NCI-H2171 treated with DMSO at 0.1 percent for 48 hours (cell line): Measurements from ENCODE around the gene TAF1B.
A peak's percentile ranks its signal among the peaks of the same experiment; 100 is the strongest.
"Not testable (repeated sequence)": the region's sequence is repeated elsewhere in the genome, so short reads cannot be mapped to it uniquely, and the experiment has no call there.

Experiments used
- DNase-seq: peaks from one replicate; lab custom pipeline; 2025; lab: John Stamatoyannopoulos, UW

TAF1B gene

DNA sequence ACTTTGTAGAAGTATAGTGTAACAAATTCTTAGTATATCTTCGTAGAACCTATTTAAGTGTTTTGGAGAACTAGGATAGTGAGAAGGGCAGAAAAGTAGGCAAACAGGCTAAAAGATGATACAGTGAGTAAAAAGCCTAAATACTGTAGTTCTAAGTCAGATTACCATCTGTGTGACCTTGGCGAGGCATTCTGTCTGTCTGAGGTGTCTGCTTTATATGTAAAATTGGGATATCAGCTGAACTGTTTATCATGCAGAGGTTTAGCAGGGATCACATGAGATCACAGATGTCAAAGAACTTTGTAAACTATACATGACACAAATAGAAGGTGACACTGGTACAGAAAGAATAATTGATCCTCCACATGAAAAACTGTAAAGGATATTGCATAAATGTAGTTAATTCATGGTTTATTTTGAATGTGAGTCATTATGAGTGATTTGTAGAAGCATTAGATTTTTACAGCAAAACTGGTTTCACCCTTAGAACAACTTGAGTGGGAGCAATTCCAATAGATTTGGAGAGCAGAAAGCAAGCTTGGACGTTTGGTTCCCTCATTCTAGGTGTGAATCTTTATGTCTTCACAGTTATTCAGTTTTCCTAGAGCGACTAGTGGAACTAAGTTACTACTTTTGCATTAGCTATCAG is 41.9 kb downstream of the TAF1B start:
- DNase-seq, result no peak

- no peak for DNase-seq
These were observed 44.2 kb downstream of the TAF1B start for GRCh38 chr2:9887513-9887912.

DNA sequence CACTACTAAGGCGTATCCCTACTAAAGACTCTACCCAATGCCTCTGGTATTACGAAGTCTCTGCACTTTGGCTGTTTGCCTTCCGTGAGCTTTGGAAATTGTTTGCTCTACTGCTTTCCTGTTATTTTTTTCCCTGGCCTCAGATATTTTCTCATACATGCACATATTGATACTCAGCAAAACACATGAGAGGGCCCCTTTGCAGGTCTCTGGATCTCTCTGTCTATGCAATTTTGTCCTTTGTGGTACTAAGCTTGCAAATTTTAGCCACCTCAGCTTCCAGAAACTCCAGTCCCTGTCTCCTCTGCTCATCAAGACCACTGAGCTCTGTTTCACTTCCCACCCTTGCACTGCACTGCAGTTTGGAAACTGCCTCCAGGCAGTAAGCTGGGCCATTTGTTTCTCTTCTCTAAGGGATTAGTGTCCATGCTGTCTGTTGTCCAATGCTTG is 46.6 kb downstream of the TAF1B start:
- DNase-seq, result no peak

GRCh38 chr2:9892236-9892635 is 49.0 kb downstream of the TAF1B start:
- DNase-seq, result no peak

- DNase-seq, result no peak
These were observed 52.7 kb downstream of the TAF1B start for GRCh38 chr2:9895669-9896590.

- DNase-seq, result no peak
These were observed 54.1 kb downstream of the TAF1B start for GRCh38 chr2:9897331-9897737.

- DNase-seq, result no peak
These were observed 54.6 kb downstream of the TAF1B start for GRCh38 chr2:9897846-9898245.

DNA sequence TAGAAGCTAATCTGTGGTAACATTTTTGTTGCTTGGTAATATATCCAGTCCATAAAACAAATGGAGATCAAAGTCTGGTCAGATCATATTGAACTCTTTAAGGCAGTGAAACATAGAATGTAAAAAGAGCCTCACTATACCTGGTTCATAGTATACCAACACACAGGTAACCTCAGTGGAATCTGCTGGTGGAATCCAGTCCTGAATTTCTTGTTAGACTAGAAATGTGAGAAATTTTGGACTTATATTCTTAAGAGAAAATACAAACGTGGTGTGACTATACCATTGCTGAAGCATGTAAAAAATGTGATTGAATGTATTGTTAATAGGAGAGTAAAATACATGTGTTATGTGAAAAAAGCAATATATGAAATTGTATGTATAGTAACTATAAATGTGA is 62.1 kb downstream of the TAF1B start:
- DNase-seq, result no peak

- no peak for DNase-seq
These were observed 64.1 kb downstream of the TAF1B start for GRCh38 chr2:9907402-9907801.

- DNase-seq, result no peak
These were observed 65.4 kb downstream of the TAF1B start for GRCh38 chr2:9908639-9909038.

DNA sequence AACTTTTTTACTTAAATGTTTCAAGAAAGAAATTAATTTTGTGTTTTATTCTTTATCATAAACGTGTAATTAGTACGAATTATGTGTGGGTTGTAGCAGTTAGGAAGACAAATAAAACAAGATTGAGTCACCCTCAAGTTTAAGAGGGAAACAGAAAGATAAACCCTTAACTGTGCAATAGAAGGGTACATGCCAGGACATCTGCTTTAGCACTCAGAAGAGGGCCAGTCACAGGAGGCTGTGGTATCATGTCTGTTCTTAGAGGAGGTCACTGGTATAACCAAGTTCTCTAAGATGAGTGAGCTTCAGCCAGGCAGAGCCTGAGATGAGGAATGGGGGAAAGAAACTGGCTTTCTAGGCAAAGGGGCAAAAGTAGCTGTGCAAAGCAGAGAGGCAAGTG is 65.8 kb downstream of the TAF1B start:
- no peak for DNase-seq

GRCh38 chr2:9910699-9911098 is 67.4 kb downstream of the TAF1B start:
- DNase-seq, result no peak

GRCh38 chr2:9912468-9912867 is 69.2 kb downstream of the TAF1B start:
- no peak for DNase-seq

GRCh38 chr2:9914384-9915065 is 71.3 kb downstream of the TAF1B start:
- DNase-seq, result no peak

- DNase-seq, result no peak
These were observed 75.0 kb downstream of the TAF1B start for GRCh38 chr2:9918275-9918674.

DNA sequence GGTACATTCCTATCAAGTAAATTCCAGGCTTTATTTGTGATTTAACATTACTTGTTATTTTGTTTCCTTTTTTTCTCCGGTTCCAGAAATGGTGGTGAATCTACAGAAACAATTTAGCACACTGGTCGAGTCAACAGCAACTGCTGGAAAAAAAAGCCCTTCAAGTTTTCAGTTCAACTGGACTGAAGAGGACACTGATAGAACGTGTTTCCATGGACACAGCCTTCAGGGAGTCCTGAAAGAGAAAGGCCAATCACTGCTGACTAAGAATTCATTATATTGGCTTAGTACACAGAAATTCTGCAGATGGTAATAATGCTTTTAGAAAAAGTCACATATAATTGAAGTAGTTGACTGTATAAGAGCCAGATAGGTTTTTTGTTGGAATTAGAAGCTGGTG is 76.2 kb downstream of the TAF1B start:
- DNase-seq, result no peak

DNA sequence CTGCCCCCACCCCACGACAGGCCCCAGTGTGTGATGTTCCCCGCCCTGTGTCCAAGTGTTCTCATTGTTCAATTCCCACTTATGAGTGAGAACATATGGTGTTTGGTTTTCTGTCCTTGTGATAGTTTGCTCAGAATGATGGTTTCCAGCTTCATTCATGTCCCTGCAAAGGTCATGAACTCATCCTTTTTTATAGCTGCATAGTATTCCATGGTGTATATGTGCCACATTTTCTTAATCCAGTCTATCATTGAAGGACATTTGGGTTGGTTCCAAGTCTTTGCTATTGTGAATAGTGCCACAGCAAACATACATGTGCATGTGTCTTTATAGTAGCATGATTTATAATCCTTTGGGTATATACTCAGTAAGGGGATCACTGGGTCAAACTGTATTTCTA is 83.7 kb downstream of the TAF1B start:
- not testable (repeated sequence) for DNase-seq

GRCh38 chr2:9937258-9937657 is 94.0 kb downstream of the TAF1B start:
- DNase-seq, result no peak

GRCh38 chr2:9937968-9938367 is 94.7 kb downstream of the TAF1B start:
- no peak for DNase-seq

- DNase-seq, result peak; percentile 20
These were observed 96.6 kb downstream of the TAF1B start for GRCh38 chr2:9939587-9940485.

- no peak for DNase-seq
These were observed 98.1 kb downstream of the TAF1B start for GRCh38 chr2:9941196-9941995.
